GM19099 (cell line): ENCODE results near the gene MBD2.
A peak's percentile ranks its signal among the peaks of the same experiment; 100 is the strongest.

Experiments used
- POLR2A ChIP-seq: IDR thresholded peaks from 3 replicates; pipeline ENCODE4 v1.6.1; 2011; ENCODE audit warnings: low read depth; ENCODE audit not compliant: insufficient read length; ENCODE audit errors: extremely low read depth

The MBD2 gene, protein sequence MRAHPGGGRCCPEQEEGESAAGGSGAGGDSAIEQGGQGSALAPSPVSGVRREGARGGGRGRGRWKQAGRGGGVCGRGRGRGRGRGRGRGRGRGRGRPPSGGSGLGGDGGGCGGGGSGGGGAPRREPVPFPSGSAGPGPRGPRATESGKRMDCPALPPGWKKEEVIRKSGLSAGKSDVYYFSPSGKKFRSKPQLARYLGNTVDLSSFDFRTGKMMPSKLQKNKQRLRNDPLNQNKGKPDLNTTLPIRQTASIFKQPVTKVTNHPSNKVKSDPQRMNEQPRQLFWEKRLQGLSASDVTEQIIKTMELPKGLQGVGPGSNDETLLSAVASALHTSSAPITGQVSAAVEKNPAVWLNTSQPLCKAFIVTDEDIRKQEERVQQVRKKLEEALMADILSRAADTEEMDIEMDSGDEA

DNA sequence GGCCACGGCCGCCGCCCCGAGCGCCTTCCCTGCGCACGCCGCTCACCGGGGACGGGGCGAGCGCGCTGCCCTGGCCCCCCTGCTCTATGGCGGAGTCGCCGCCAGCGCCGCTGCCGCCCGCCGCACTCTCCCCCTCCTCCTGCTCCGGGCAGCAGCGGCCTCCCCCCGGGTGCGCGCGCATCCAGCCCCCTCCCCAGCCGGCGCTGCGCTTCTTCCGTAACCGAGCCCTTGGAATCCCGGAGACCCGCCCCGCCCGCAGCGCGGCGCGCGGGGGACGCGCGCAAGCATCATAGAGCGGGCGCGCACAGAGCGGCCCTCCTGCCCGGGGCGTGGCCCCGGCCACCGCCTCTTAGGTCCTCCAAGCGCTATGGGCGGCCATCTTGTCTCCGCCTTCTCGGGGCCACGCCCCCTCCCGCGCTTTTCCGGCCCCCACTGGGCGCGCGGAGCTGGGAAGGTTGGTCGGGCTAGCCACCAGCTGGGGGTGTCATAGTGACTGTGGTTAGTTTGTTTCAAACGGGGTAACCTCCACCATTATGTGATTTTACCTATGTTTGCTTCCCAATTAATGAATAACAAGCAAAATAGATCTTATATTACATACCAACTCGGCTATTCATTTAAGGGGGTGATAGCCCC, at the start of gene MBD2:
TSS of gene MBD2 (minus strand) at position 291 of the 636 bp plus-strand sequence. CDS start at position 181, 110 bp downstream.
- TF ChIP-seq POLR2A = peak; percentile 73

DNA sequence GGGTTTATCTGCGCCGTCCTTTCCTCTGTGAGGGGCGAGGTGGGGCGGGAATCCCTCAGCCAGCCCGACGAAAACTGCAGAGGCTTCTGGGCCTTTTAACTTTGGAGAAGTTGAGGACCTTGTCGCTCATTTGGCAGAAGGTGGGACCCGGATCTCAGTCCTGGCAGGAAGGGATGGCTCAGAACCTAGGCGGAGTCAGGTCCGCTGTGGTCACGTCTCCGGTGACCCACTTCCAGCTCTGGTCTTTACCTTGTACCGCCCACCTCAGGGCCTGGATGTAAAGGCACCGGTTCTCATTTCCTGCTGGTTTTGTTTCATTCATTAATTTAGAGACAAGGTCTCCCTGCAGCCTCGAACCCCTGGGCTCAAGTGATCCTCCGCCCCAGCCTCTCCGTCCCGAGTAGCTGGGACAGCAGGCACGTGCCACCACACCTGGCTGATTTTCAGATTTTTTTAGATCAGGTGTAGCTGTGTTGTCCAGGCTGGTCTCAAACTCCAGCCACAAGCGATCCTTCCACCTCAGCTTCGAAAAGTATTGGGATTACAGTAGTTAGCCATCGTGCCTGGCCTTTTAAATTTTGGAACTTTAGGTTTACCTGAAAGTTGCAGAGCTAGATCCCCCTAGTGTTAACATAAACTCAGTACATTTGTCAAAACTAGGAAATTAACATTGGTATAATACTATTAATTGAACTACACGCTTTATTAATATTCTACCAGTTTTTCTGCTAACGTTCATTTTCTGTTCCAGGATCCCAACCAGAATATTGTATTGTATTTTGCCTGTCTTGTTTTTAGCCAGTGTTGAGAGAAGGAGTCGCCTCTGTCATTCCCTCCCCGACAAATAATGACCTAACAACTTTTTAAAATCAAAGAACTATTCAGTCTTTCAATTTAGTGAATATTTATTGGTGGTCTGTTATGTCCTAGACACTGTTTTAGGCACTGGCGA, 45.7 kb upstream of the MBD2 start:
- peak; percentile 18 for TF ChIP-seq POLR2A

DNA sequence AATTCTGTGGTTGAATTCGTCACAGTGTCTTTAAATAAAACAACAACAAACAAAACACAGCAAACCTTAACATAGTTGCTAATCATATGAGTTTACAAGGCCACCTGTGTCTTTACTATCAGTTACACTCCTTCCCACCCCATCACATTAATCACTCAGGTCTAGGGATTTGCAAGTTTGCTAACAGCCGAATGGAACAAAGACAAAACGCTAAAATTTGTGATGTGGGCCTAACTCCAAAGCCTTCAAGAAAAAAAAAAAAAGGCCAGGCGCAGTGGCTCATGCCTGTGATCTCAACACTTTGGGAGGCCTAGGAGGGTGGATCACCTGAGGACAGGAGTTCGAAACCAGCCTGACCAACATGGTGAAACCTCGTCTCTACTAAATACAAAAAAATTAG, 44.3 kb upstream of the MBD2 start:
- no peak for TF ChIP-seq POLR2A

- no peak for TF ChIP-seq POLR2A
Observed at GRCh38 chr18:54267701-54268100, 43.2 kb upstream of the MBD2 start.

DNA sequence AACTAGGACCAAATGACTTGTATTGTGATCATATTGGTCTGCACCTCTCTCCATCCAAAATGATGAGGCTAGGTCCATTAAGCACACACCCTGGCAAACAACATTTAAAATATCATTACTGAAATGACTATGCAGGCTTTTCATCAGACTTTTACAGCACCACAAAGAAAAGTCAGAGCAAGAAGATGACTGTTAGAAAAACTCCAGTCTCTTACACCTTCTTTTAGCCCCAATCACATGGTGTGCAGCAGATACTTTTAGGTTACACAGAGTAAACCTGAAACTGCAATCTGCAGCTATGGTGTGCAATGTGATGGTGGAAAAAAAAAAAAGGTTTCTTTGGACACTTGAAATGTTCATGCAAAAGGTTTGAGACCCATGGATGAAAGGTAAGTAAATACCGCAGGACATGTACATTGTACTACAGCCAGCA, 39.5 kb upstream of the MBD2 start:
- no peak for TF ChIP-seq POLR2A

DNA sequence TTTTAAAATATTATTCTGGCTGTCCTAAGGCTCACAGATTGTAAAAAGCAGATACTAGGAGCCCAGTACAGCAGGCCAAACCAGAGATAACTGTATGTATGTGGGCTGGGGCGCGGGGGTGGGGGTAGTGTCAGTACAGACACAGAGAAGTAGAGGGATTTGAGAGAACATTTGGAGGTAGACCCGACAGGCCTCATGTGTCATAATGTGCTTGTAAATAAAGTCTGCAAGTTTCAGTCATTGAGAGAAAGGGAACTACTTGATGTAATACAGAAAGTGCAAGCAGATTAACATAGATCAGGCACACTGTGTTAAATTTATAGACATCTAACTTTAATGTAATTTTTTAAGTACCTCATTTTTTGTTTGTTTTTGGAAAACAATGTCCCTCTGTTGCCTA, 37.4 kb upstream of the MBD2 start:
- TF ChIP-seq POLR2A = no peak

GRCh38 chr18:54260396-54261072, 36.1 kb upstream of the MBD2 start:
- TF ChIP-seq POLR2A = no peak

GRCh38 chr18:54257015-54257414, 32.5 kb upstream of the MBD2 start:
- TF ChIP-seq POLR2A = no peak

GRCh38 chr18:54255141-54255540, 30.7 kb upstream of the MBD2 start:
- TF ChIP-seq POLR2A = no peak

DNA sequence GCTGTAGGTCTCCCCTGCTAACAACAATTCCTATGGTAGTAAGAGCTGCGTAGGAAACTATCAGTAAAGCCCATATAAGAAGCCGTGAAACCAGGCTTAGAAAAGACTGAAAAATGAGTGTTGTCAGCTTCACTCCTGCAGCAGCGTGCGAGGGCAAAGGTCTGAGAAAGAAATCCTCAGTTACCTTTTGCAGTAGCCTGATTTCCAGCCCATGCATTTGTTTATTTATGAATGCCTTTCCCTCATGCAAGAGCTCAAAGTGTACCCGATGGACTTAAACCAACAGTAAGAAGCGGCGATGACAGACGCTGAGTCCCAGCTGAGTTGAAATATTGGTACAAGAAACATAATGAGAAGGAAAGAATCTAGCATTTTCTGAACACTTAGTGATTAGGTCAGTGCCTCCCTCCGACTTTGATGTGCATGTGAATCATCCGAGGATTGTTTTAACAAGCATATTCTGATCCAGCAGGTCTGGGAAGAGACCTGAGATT, 29.8 kb upstream of the MBD2 start:
- TF ChIP-seq POLR2A = no peak

DNA sequence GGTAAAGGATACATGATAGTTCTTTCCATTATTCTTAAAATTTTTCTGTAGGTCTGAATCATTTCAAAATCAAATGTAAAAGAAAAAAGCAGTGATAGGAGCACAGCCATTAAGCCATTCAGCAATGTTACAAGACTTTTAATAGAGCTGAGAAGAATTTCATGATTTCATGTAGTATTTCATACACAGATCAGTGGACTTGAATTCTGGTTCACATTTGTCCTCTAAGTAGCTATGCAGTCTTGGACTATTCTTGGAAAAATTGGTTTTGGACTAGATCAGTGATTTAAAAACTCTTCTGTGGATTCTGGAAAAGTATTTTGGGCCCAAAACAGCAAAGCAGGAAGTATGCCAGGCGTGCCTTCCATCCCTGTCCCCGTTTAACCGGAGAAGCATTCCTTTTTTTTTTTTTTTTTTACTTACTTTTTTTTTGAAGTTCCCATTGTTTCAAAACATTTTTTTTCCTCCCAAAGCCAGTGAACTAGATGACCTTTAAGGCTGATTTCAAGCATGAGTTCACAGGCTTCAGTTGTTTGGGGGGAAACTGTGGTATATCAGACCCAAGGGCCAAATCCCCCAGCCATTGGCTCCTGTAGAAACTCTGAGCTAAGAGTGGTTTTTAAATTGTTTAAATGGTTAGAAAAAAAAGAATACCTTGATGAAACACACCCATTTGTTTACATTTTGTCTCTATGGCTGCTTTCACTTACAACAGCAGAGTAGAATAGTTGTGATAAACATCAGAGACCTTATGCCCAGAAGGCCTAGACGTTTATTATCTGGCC, 27.3 kb upstream of the MBD2 start:
- no peak for TF ChIP-seq POLR2A

- TF ChIP-seq POLR2A = no peak
Observed at GRCh38 chr18:54250846-54251261, 26.4 kb upstream of the MBD2 start.

GRCh38 chr18:54247511-54248175, 23.2 kb upstream of the MBD2 start:
- TF ChIP-seq POLR2A = no peak

DNA sequence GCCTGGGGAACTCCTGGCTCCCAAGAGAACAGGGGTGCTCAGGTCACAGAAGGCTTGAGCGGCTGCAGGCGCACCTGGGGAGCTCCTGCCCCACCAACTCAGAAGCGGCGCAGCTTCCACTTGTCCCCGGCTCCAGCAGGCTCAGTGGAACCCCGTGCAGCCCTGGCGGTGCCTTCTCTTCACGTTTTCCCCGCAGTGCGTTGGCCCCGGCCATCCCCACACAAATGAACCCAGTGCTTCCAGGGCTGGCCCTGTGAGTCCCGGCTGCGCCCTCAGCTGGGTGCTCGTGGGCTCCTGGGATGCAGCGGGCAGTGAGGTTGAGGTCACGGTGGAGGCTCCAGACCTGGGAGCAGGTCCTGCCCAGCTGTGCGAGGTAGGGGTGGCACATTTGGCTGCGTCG, 17.9 kb upstream of the MBD2 start:
- no peak for TF ChIP-seq POLR2A

DNA sequence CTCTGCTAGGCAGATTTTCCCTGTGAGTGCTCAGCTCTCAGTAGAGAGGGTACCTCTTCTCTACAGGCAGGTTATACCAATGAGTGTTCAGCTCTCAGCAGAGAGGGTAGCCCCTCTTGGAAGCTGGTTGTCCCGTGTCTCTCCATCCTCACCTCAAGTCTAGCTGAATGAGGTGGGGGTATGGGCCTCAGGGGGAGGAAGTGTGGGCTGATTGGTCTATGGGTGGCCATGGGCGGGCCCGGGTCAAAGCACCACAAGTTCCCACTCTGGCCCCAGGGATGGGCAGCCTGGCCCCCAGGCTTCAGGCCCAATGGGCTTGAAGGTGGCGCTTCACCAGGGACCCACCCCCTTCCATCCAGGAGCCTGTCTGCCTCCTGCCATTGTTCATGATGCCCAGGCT, 17.0 kb upstream of the MBD2 start:
- TF ChIP-seq POLR2A = no peak
